Transverse colon (tissue), 4 donors: ENCODE results near the gene MRPL48. TPM values are rescaled to one million over a fixed set of nuclear protein-coding genes. Genes with fewer than 3 reads are reported as not detected.

Experiments used
- DNase-seq: peaks from one replicate; pipeline ENCODE4 v3.0.0-alpha.2; 2019
- H3K27ac ChIP-seq, 4 donors: fragments of 200-600 bp; sonication (generic); 2 replicates each; pipeline ENCODE4 v1.5.1; 2016 to 2018; ENCODE audit warnings: inconsistent platforms in 4 of 4
- H3K27me3 ChIP-seq: fragments of 200-600 bp; sonication (generic); 2 replicates; pipeline ENCODE4 v1.5.1; 2017; ENCODE audit warnings: inconsistent platforms
- H3K36me3 ChIP-seq, 4 donors: fragments of 200-600 bp; sonication (generic); 2 replicates each; pipeline ENCODE4 v1.5.1; 2017 to 2019; ENCODE audit warnings: inconsistent platforms in 4 of 4
- H3K4me1 ChIP-seq, 4 donors: fragments of 200-600 bp; sonication (generic); 2 replicates each; pipeline ENCODE4 v1.5.1; 2017 to 2020; ENCODE audit warnings: inconsistent platforms in 4 of 4
- H3K4me3 ChIP-seq, 4 donors: fragments of 200-600 bp; sonication (generic); 1 replicate in 1 of 4; 2 replicates in 3 of 4; pipeline versions ENCODE4 v1.5.1 to v1.6.1; 2017 to 2019; ENCODE audit warnings: inconsistent platforms in 4 of 4
- H3K9me3 ChIP-seq, 2 donors: fragments of 200-600 bp; sonication (generic); 2 replicates each; pipeline ENCODE4 v1.5.1; 2017 to 2019; ENCODE audit warnings: inconsistent platforms in 2 of 2
- EP300 ChIP-seq: sonication (generic); formaldehyde crosslinking; IDR thresholded peaks from one replicate; pipeline ENCODE4 v1.6.1; 2017; ENCODE audit warnings: antibody characterized with exemption, low read depth
- POLR2A ChIP-seq: fragments of 450-650 bp; IDR thresholded peaks from one replicate; pipeline ENCODE4 v1.6.1; 2016; ENCODE audit warnings: antibody characterized with exemption, mild to moderate bottlenecking, moderate library complexity
- POLR2AphosphoS5 ChIP-seq, 3 donors: sonication (generic); formaldehyde crosslinking; IDR thresholded peaks; one replicate each; pipeline ENCODE4 v1.6.1; 2016; ENCODE audit warnings: antibody characterized with exemption in 3 of 3
- WGBS, 2 donors: methylation state at CpG; one replicate each; pipeline ENCODE4 v1.1.5; 2018; ENCODE audit warnings: low coverage in 1 of 2; 5-methylcytosine and 5-hydroxymethylcytosine counted together
- in situ Hi-C, 4 donors: fragments of 200-750 bp; cut with MboI; loops; one replicate each; pipeline versions ENCODE4 v1.15.0 to v1.15.1; 2017; ENCODE audit warnings: low sequenced_read_pairs in 3 of 4, low pct_ligation_motif_present in 1 of 4, low pct_unique_long_range_greater_than_20kb in 1 of 4
- intact Hi-C: fragments of 100-400 bp; cut with DNase I; formaldehyde crosslinking; loops from one replicate; pipeline ENCODE4 v1.15.1; 2023; ENCODE audit warnings: low total_unique reads
- total RNA-seq, 4 donors: library from RNA; depleted of rRNA; stranded (reverse); fragments of >200 nt; gene quantifications; one replicate each; pipeline ENCODE4 v1.1.0, GENCODE V29; 2016
- TF ChIP-seq, protein P1 (sequence below), 5 experiments: fragments of 200-600 bp in 3 of 5; fragments of 450-650 bp in 2 of 5; sonication (generic) in 3 of 5; IDR thresholded peaks; 1 replicate in 2 of 5; 2 replicates in 3 of 5; pipeline ENCODE4 v1.5.1; 2016 to 2017; ENCODE audit warnings: antibody characterized with exemption in 5 of 5, inconsistent platforms in 3 of 5, mild to moderate bottlenecking in 2 of 5, moderate library complexity in 1 of 5

Gene MRPL48
- total RNA-seq, 4 donors from 2014 or later, result 10.5 to 21.1 (median 21.0) TPM; not detected in 1

DNA sequence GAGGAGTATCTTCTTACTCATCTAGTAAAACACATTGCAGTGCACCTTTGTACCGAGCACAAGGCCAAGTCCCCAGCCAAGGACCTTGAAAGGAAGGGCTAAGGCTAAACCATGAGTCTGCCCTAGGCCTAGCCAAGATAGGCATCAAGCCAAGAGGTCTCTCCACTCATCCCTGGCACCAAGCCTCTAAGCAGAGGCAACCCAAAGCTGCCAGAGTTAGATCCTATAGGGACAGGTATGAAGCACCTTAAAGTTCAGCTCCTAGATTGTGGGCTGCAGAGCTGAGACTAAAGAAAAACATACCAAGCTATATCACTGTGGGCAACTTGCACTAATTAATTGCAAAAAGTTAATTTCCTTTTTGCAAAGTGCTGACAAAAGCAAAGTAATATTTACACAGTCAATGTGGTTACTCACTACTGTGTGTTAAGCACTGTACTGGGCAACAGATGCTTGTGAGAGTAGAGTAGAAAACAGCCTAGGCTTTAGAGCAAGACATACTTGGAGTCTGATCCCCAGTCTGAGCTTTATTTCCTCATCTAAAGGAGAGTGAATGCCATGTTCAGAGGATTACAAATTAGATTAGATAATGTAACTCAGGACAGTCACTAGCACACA lies 81.8 kb downstream of the MRPL48 start:
- intact Hi-C loops (no loop called here), in situ Hi-C loops (no loop called here)
- 38% methylated on average over 1 of the region's 1 CpG; no CpG with 5 or more reads in 1 of the 2 donors for WGBS, 2 donors
- no peak overlapping the region for H3K4me3 ChIP-seq
- H3K36me3 ChIP-seq, result peaks cover 0 to 23% (median 4%) of the 10 kb centered on the region in 4 donors
- peaks cover 0 to 37% (median 5%) of the 10 kb centered on the region in 4 donors for H3K4me1 ChIP-seq
- peak overlapping the region in 3 of 4 donors; percentile 17 to 34 (median 24) for H3K27ac ChIP-seq
- no peaks in the 10 kb centered on the region for H3K27me3 ChIP-seq
- peak; percentile 39 for DNase-seq
- H3K9me3 ChIP-seq, result no peaks in the 10 kb centered on the region
- peak in 1 of 3 donors; percentile 60 for TF ChIP-seq POLR2AphosphoS5 (IDR thresholded peaks at IDR 0.05)
- TF ChIP-seq, protein P1, sequence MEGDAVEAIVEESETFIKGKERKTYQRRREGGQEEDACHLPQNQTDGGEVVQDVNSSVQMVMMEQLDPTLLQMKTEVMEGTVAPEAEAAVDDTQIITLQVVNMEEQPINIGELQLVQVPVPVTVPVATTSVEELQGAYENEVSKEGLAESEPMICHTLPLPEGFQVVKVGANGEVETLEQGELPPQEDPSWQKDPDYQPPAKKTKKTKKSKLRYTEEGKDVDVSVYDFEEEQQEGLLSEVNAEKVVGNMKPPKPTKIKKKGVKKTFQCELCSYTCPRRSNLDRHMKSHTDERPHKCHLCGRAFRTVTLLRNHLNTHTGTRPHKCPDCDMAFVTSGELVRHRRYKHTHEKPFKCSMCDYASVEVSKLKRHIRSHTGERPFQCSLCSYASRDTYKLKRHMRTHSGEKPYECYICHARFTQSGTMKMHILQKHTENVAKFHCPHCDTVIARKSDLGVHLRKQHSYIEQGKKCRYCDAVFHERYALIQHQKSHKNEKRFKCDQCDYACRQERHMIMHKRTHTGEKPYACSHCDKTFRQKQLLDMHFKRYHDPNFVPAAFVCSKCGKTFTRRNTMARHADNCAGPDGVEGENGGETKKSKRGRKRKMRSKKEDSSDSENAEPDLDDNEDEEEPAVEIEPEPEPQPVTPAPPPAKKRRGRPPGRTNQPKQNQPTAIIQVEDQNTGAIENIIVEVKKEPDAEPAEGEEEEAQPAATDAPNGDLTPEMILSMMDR (IDR thresholded peaks at IDR 0.05), result no peak

DNA sequence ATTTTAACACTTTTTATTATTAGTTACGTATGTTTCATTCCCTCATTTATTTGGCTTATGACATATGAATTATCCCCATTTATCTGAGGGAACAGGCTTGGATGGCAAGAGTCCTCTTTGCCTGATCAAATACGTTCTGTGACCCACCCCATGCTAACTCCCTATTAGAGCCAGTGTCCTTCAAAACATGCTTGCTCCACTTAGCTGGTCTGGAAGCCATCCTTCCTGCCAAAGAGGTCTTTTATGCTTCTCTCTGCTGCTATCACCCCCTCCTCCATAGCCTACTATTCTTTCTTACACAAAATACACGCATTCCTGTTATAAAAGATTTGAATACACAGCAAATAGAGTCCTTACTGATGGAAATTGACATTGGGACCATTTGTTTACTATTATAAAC lies 82.6 kb downstream of the MRPL48 start:
- Histone ChIP-seq H3K4me1 (peaks cover 1 to 43% (median 9%) of the 10 kb centered on the region in 4 donors), H3K9me3 (no peaks in the 10 kb centered on the region), H3K27me3 (no peaks in the 10 kb centered on the region), H3K36me3 (peaks cover 0 to 15% (median 4%) of the 10 kb centered on the region in 4 donors), H3K4me3 (no peak overlapping the region), H3K27ac (peak overlapping the region in 1 of 4 donors; percentile 34)
- WGBS, 2 donors, result 90% methylated on average over 3 of the region's 3 CpGs
- in situ Hi-C loops, result no loop called here
- intact Hi-C loops, result no loop called here
- DNase-seq, result no peak
- TF ChIP-seq, protein P1 (IDR thresholded peaks at IDR 0.05), result no peak
- TF ChIP-seq POLR2A (no peak), EP300 (no peak), POLR2AphosphoS5 (IDR thresholded peaks at IDR 0.05) (no peak)

DNA sequence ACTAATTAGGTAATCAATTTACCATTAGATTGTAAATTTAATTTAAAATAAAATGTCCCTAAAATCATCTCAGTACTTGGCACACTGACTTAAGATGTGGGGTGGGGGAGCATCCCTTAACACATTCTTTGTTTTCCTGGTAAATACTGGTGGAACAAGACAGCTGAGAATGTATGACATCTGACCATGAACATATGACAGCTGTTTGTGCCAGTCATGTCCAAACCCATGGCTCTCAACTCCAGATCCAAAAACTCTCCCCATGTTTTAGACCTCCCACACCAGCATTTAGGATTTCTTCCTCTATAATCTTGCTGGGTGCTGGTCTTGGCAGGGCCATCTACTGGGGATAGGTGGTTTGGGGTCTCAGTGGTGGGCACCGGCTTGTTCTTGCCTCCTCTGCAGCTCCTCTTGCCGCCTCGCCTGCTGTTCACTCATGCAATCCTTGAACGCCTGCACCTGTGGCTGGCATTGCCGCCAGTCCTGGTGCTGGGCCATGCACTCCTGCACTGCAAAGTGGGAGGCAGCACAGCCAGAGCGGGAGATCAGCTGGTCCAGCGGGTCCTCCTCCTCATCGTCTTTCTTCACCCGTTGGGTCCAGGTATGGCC lies 85.2 kb downstream of the MRPL48 start:
- no peak for TF ChIP-seq POLR2AphosphoS5 (IDR thresholded peaks at IDR 0.05)
- TF ChIP-seq EP300, result no peak
- TF ChIP-seq POLR2A, result no peak
- TF ChIP-seq, protein P1 (IDR thresholded peaks at IDR 0.05), result no peak
- Histone ChIP-seq H3K4me1 (peaks cover 13 to 48% (median 21%) of the 10 kb centered on the region in 4 donors), H3K27ac (no peak overlapping the region), H3K36me3 (peaks cover 0 to 15% (median 4%) of the 10 kb centered on the region in 4 donors), H3K4me3 (no peak overlapping the region), H3K27me3 (no peaks in the 10 kb centered on the region), H3K9me3 (no peaks in the 10 kb centered on the region)
- WGBS, 2 donors, result 97 to 100% methylated on average over 4 to 9 of the region's 9 CpGs
- no peak for DNase-seq
- in situ Hi-C loops (no loop called here), intact Hi-C loops (no loop called here)

DNA sequence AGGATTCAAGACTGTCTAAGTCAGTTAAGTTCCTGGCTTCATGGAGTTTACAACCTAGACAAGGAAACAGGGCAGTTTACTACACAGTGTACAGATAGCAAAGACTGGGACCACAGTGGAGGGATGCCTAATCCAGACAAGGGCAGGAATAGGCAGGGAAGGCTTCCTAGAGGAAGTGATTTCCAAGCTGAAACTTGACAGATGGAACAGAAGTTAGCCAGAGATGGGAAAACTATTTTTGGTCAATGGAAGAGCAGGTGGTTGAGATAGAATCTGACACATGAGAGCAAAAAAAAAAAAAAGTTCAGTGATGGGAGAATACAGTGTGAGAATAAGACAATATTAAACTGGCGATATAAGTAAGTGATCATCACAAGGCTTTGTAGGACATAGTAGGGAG lies 87.7 kb downstream of the MRPL48 start:
- WGBS, 2 donors, result 82 to 100% methylated on average over 1 of the region's 1 CpG
- H3K4me1 ChIP-seq, result peaks cover 13 to 31% (median 18%) of the 10 kb centered on the region in 4 donors
- TF ChIP-seq POLR2AphosphoS5 (IDR thresholded peaks at IDR 0.05) (no peak), EP300 (no peak), POLR2A (no peak)
- TF ChIP-seq, protein P1 (IDR thresholded peaks at IDR 0.05), result no peak
- peaks cover 0 to 15% (median 4%) of the 10 kb centered on the region in 4 donors for H3K36me3 ChIP-seq
- H3K4me3 ChIP-seq, result peak overlapping the region in 2 of 4 donors; percentile 67 to 86
- H3K27ac ChIP-seq, result peak overlapping the region; percentile 84 to 94 (median 88)
- in situ Hi-C loops, result no loop called here
- DNase-seq, result no peak
- no peaks in the 10 kb centered on the region for H3K27me3 ChIP-seq
- no peaks in the 10 kb centered on the region for H3K9me3 ChIP-seq
- intact Hi-C loops, result no loop called here
